Stimulated activated memory B cell treated with anti-CD40 and anti-IgM and Interleukin-4, amounts not matched to agents 10 μg/mL and 1 μg/mL and 100 μg/mL, for 72 hours (primary cell): Measurements from ENCODE around the gene HEBP2.

Experiments used
- ATAC-seq: fragments of 150-1000 bp; cut with Tn5 transposase; 2 replicates; pipeline ENCODE4 v1.10.0; 2021
- H3K27ac Mint-ChIP-seq: one replicate; pipeline ENCODE4 v1.8.0; 2022; ENCODE audit warnings: mild to moderate bottlenecking, mixed read lengths
- H3K27me3 Mint-ChIP-seq: one replicate; pipeline ENCODE4 v1.8.0; 2022; ENCODE audit warnings: mixed read lengths
- H3K36me3 Mint-ChIP-seq: one replicate; pipeline ENCODE4 v1.8.0; 2022; ENCODE audit warnings: mixed read lengths
- H3K4me1 Mint-ChIP-seq: one replicate; pipeline ENCODE4 v1.8.0; 2022; ENCODE audit warnings: mixed read lengths
- H3K4me3 Mint-ChIP-seq: one replicate; pipeline ENCODE4 v1.8.0; 2022; ENCODE audit warnings: mild to moderate bottlenecking, moderate library complexity, mixed read lengths
- H3K9me3 Mint-ChIP-seq: one replicate; pipeline ENCODE4 v1.8.0; 2022; ENCODE audit warnings: mixed read lengths

HEBP2 gene

GRCh38 chr6:138451043-138451442 lies 47.0 kb downstream of the HEBP2 start:
- Mint-ChIP-seq H3K9me3 (peaks cover 3% of the 10 kb centered on the region), H3K36me3 (no peaks in the 10 kb centered on the region), H3K27me3 (peaks cover 10% of the 10 kb centered on the region), H3K4me3 (no peak overlapping the region), H3K4me1 (peaks cover 12% of the 10 kb centered on the region), H3K27ac (no peak overlapping the region)
- ATAC-seq = no peak

- peak; percentile 77 for ATAC-seq
- no peak overlapping the region for H3K27ac Mint-ChIP-seq
- peaks cover 10% of the 10 kb centered on the region for H3K27me3 Mint-ChIP-seq
- no peaks in the 10 kb centered on the region for H3K36me3 Mint-ChIP-seq
- H3K9me3 Mint-ChIP-seq = peaks cover 3% of the 10 kb centered on the region
- H3K4me3 Mint-ChIP-seq = no peak overlapping the region
- peaks cover 22% of the 10 kb centered on the region for H3K4me1 Mint-ChIP-seq
These were observed 51.1 kb downstream of the HEBP2 start for GRCh38 chr6:138454981-138455706.

GRCh38 chr6:138455746-138456400 lies 51.9 kb downstream of the HEBP2 start:
- peaks cover 3% of the 10 kb centered on the region for H3K9me3 Mint-ChIP-seq

DNA sequence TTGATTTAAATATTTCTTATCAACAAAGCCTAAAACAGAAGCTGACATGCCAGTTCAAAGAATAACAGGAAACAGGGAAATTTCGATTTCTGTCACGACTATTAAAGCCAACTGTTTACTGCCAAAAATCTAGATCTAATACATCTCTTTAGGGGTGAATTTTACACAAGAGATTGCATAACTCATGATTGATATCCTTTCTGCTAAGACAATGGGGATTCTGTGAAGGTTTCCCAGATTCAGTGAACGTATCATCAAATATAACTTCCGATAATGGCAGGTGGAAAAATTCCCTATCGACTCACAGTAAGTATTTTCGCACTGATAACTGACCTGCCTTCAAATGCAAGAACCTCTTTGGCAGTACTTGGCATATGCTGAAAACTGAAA lies 52.4 kb downstream of the HEBP2 start:
- Mint-ChIP-seq H3K4me3 (no peak overlapping the region), H3K27ac (no peak overlapping the region), H3K9me3 (no peaks in the 10 kb centered on the region), H3K27me3 (peaks cover 10% of the 10 kb centered on the region), H3K36me3 (no peaks in the 10 kb centered on the region), H3K4me1 (peaks cover 22% of the 10 kb centered on the region)
- ATAC-seq = no peak

More at GRCh38 chr6:138455746-138456400, 51.9 kb downstream of the HEBP2 start:
- ATAC-seq = peak; percentile 91
- H3K27me3 Mint-ChIP-seq = peaks cover 10% of the 10 kb centered on the region
- no peak overlapping the region for H3K27ac Mint-ChIP-seq
- no peaks in the 10 kb centered on the region for H3K36me3 Mint-ChIP-seq
- H3K4me1 Mint-ChIP-seq = peaks cover 22% of the 10 kb centered on the region
- H3K4me3 Mint-ChIP-seq = no peak overlapping the region

DNA sequence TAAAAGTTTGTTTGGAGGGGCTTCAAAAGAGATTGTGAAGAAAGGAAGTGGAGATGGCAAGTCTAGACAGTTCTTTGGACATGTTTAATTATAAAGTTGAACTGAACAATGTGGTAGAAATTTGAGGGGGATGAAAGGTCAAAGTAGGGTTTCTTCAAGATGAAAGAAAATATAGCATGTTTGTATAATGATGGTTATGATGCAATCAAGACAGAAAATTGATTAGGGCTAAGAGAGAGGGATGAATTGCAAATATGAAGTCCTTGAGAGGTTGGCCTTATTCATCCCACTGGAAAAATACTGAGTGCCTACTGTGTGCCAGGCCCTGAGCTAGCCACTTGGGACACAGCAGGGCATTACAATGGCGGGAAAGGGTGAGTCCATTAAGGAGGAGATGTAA lies 57.6 kb downstream of the HEBP2 start:
- ATAC-seq = no peak
- Mint-ChIP-seq H3K4me3 (no peak overlapping the region), H3K27ac (no peak overlapping the region), H3K27me3 (no peaks in the 10 kb centered on the region), H3K4me1 (peaks cover 3% of the 10 kb centered on the region), H3K9me3 (no peaks in the 10 kb centered on the region), H3K36me3 (no peaks in the 10 kb centered on the region)

DNA sequence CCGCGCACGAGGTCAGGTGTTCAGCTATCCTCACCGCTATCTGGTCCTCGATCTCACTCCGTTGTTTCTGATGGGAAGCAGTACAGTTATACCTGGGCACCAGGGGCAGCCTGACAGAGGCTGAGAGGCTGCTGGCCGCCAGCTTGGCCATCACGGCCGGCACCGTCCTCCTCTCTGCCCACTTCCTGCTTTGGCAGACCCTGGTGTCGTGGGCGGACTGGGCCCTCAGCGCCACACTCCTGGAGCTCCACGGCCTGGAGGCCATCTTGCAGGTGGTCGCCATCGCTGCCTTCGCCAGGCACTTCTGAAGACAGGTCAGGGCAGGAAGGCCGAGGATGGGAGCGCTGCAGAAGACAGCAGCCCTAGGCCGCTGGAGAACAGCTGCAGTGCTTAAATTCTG lies 60.1 kb downstream of the HEBP2 start:
- no peak for ATAC-seq
- H3K4me1 Mint-ChIP-seq = no peaks in the 10 kb centered on the region
- peaks cover 2% of the 10 kb centered on the region for H3K27me3 Mint-ChIP-seq
- no peaks in the 10 kb centered on the region for H3K9me3 Mint-ChIP-seq
- no peak overlapping the region for H3K4me3 Mint-ChIP-seq
- H3K36me3 Mint-ChIP-seq = no peaks in the 10 kb centered on the region
- H3K27ac Mint-ChIP-seq = no peak overlapping the region

- Mint-ChIP-seq H3K4me1 (no peaks in the 10 kb centered on the region), H3K27me3 (peaks cover 13% of the 10 kb centered on the region), H3K9me3 (no peaks in the 10 kb centered on the region), H3K27ac (no peak overlapping the region), H3K4me3 (no peak overlapping the region), H3K36me3 (no peaks in the 10 kb centered on the region)
- no peak for ATAC-seq
These were observed 61.1 kb downstream of the HEBP2 start for GRCh38 chr6:138465007-138465645.

DNA sequence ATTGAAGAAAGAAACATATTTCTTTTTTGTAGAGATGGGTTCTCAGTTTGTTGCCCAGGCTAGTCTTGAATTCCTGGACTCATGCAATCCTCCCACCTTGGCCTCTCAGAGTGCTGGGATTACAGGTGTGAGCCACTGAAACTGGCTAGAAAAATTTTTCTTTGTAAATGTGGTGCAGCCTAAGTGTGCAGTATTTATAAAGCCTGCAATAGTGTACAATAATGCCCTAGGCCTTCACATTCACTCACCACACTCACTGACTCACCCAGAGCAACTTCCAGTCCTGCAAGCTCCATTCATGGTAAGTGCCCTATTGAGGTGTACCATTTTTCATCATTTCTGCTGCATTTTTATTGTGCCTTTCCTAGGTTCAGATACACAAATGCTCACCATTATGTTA lies 63.9 kb downstream of the HEBP2 start:
- no peak for ATAC-seq
- H3K27me3 Mint-ChIP-seq = peaks cover 29% of the 10 kb centered on the region
- H3K36me3 Mint-ChIP-seq = no peaks in the 10 kb centered on the region

GRCh38 chr6:138468320-138469015 lies 64.4 kb downstream of the HEBP2 start:
- peaks cover 29% of the 10 kb centered on the region for H3K27me3 Mint-ChIP-seq
- no peaks in the 10 kb centered on the region for H3K36me3 Mint-ChIP-seq
- no peak overlapping the region for H3K27ac Mint-ChIP-seq
- no peaks in the 10 kb centered on the region for H3K4me1 Mint-ChIP-seq
- ATAC-seq = no peak
- no peak overlapping the region for H3K4me3 Mint-ChIP-seq
- H3K9me3 Mint-ChIP-seq = no peaks in the 10 kb centered on the region

More for the DNA sequence above, 63.9 kb downstream of the HEBP2 start:
- no peak overlapping the region for H3K27ac Mint-ChIP-seq
- no peak overlapping the region for H3K4me3 Mint-ChIP-seq
- H3K9me3 Mint-ChIP-seq = no peaks in the 10 kb centered on the region
- no peaks in the 10 kb centered on the region for H3K4me1 Mint-ChIP-seq
